Gastrocnemius medialis (tissue), 4 donors: ENCODE measurements around the gene ZNF354C.

Source experiments
- POLR2A ChIP-seq, 2 donors: fragments of 450-650 bp; IDR thresholded peaks; one replicate each; pipeline ENCODE4 v1.6.1; 2017; ENCODE audit warnings: antibody characterized with exemption in 2 of 2, mild to moderate bottlenecking in 2 of 2, moderate library complexity in 2 of 2
- TF ChIP-seq, protein P1 (sequence below), 5 experiments: fragments of 450-650 bp in 3 of 5; fragments of 200-600 bp in 2 of 5; sonication (generic) in 2 of 5; IDR thresholded peaks in 4 of 5; conservative IDR thresholded peaks in 1 of 5; 1 replicate in 4 of 5; 2 replicates in 1 of 5; pipeline ENCODE4 v1.5.1; 2016 to 2019; ENCODE audit warnings: antibody characterized with exemption in 5 of 5, mild to moderate bottlenecking in 3 of 5, moderate library complexity in 3 of 5

DNA sequence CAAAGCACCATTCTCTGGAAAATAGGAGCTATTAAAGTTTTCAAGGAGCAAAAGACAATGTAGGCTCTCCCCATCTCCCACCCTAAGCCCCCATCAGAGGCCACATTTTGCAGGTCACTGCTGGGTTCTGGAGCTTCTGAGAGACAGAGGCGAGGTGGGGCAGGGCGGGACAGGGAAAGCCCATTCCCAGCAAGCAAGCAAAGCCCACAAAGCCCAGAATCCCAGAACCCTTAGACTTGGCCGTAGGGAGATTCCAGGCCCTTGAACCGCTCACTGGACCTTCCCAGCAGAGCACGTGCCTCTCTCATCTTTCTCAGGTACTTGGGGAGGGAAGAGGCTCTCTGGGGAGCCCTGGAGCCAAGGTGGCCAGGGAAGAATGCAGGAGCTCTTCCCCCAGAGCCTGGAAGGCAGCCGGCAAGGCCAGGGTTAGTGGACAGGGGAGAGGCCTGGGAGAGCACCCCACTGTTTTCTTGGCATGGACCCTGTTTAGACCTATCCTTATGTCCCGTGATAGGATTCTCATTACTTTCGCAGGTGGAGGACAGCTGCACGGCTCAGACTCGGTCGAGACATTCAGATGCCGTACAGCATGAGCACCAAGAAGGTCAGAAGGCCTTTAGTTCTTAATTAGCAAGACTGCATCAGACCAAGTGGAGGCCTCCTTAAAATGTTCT lies 52.4 kb downstream of the ZNF354C start:
- TF ChIP-seq, protein P1, sequence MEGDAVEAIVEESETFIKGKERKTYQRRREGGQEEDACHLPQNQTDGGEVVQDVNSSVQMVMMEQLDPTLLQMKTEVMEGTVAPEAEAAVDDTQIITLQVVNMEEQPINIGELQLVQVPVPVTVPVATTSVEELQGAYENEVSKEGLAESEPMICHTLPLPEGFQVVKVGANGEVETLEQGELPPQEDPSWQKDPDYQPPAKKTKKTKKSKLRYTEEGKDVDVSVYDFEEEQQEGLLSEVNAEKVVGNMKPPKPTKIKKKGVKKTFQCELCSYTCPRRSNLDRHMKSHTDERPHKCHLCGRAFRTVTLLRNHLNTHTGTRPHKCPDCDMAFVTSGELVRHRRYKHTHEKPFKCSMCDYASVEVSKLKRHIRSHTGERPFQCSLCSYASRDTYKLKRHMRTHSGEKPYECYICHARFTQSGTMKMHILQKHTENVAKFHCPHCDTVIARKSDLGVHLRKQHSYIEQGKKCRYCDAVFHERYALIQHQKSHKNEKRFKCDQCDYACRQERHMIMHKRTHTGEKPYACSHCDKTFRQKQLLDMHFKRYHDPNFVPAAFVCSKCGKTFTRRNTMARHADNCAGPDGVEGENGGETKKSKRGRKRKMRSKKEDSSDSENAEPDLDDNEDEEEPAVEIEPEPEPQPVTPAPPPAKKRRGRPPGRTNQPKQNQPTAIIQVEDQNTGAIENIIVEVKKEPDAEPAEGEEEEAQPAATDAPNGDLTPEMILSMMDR (IDR thresholded peaks at IDR 0.05 in 4 of 5, conservative IDR thresholded peaks at IDR 0.05 in 1 of 5), result no peak
- TF ChIP-seq POLR2A (IDR thresholded peaks at IDR 0.05), result no peak
